Esophagus muscularis mucosa (tissue), 4 donors: ENCODE measurements around the gene NOC3L.

ENCODE experiments used
- EP300 ChIP-seq: sonication (generic); formaldehyde crosslinking; IDR thresholded peaks from one replicate; pipeline ENCODE4 v1.6.1; 2017; ENCODE audit warnings: antibody characterized with exemption
- POLR2AphosphoS5 ChIP-seq, 2 donors: sonication (generic); formaldehyde crosslinking; IDR thresholded peaks; one replicate each; pipeline ENCODE4 v1.6.1; 2017; ENCODE audit warnings: antibody characterized with exemption in 2 of 2
- TF ChIP-seq, protein P1 (sequence below), 3 experiments: fragments of 200-600 bp in 2 of 3; fragments of 450-650 bp in 1 of 3; sonication (generic) in 2 of 3; IDR thresholded peaks; one replicate each; pipeline ENCODE4 v1.5.1; 2017 to 2019; ENCODE audit warnings: antibody characterized with exemption in 3 of 3, mild to moderate bottlenecking in 2 of 3, moderate library complexity in 1 of 3

DNA sequence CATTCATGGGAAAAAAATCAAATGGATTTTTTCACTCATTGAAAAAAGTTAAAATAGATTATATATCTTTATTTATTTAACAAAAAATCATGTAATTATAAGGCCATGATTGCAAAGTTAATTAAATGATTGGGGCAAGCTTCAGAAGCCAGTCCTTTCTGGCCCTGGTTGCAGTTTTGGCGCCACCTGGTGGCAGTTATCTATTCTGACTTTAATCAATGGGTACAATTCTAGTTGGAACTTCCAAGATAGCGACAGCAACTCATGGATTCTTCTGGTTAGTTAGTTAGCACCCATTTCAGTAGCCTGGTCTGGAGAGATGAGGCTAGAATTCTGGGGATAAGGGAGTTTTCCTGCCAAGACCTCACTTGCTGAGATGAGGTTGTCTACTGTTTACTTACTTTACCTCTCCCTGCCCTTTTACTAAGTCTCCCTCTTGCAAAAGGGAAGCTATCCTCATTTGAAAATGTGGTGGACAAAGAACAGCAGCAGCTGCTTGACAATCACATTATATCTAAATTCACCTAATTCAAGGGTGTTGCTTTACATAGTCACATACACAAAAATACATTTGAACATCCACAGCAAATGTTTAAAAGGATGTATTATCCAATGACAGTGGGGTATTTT lies 42.3 kb downstream of the NOC3L start:
- TF ChIP-seq, protein P1, sequence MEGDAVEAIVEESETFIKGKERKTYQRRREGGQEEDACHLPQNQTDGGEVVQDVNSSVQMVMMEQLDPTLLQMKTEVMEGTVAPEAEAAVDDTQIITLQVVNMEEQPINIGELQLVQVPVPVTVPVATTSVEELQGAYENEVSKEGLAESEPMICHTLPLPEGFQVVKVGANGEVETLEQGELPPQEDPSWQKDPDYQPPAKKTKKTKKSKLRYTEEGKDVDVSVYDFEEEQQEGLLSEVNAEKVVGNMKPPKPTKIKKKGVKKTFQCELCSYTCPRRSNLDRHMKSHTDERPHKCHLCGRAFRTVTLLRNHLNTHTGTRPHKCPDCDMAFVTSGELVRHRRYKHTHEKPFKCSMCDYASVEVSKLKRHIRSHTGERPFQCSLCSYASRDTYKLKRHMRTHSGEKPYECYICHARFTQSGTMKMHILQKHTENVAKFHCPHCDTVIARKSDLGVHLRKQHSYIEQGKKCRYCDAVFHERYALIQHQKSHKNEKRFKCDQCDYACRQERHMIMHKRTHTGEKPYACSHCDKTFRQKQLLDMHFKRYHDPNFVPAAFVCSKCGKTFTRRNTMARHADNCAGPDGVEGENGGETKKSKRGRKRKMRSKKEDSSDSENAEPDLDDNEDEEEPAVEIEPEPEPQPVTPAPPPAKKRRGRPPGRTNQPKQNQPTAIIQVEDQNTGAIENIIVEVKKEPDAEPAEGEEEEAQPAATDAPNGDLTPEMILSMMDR (IDR thresholded peaks at IDR 0.05): peak; percentile 78 to 90 (median 84)
- TF ChIP-seq POLR2AphosphoS5 (IDR thresholded peaks at IDR 0.05) (no peak), EP300 (no peak)
